ENCODE measurements around the gene ISY1.

ISY1 gene

DNA sequence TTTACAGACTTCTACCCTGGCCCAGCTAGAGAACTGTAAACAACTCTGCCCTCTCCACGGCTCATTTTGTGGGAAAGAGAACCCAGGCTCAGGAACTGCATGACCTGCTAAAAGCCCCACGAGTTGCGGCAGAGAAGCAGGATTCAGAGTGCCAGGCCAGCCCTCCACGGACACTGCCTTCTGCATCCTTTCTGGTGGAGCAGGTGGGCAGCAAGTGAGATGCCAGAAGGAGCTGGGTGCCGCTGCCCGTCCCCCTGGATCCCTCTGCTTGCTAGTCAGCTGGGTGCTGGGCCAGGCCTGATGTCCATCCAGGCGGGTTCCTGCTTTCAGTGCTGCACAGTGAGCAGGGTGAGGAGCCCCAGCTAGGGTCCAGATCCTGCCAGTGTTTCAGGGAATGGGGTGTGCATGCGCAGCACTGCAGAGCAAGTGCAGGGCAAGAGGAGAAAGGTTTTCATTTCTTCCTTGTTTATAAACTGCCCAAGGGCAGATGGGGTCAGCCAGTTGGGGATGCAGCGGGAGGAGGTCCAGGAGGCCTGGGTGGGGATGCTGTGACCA lies 34.1 kb downstream of the ISY1 start:
- TF ChIP-seq CTCF (IDR thresholded peaks at IDR 0.05; ENCODE audit: borderline replicate concordance, control extremely low read depth, extremely low read depth, insufficient read depth, missing control alignments), result no peak
- no peak for DNase-seq (ENCODE audit: low spot score)
- in situ Hi-C loops (cut with MboI; ENCODE audit: low sequenced_read_pairs, unreplicated experiment), result no loop called here

DNA sequence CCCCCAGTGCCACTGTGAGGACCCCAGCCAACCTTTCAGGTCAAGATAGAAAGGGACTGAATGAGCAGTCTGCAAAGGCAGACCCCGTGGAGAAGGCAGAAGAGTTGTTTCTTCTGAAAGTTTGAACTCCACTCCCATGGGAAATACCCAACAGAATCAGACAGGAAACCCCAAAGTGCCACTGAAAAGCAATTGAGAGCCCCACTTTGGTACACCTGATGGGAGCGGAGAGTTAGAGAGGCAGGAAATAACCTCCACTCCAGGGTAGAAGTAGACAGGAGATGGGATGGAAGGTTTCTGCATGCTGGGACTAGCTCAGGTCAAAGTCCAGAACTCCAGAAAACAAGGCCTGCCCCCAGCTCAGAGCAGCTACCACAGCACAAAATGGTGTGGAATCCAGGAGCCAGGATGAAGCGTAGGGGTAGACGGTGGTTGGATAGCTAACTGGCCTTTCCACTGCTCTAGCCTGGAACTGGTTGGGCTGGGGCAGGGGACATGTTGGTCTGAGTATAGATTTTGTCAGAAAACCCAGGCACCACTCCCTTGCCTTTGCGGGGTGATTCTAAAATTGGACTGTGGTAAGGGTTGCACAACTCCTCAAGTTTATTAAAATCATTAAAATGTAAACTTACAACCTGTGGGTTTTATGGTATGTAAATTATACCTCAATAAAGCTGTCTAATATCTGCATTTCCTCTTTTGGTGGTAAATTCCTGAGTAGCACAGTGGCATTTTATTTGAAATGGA lies 37.4 kb downstream of the ISY1 start:
- DNase-seq (ENCODE audit: low spot score), result no peak
- TF ChIP-seq CTCF (IDR thresholded peaks at IDR 0.05; ENCODE audit: borderline replicate concordance, control extremely low read depth, extremely low read depth, insufficient read depth, missing control alignments), result no peak
- in situ Hi-C loops (cut with MboI; ENCODE audit: low sequenced_read_pairs, unreplicated experiment), result no loop called here

DNA sequence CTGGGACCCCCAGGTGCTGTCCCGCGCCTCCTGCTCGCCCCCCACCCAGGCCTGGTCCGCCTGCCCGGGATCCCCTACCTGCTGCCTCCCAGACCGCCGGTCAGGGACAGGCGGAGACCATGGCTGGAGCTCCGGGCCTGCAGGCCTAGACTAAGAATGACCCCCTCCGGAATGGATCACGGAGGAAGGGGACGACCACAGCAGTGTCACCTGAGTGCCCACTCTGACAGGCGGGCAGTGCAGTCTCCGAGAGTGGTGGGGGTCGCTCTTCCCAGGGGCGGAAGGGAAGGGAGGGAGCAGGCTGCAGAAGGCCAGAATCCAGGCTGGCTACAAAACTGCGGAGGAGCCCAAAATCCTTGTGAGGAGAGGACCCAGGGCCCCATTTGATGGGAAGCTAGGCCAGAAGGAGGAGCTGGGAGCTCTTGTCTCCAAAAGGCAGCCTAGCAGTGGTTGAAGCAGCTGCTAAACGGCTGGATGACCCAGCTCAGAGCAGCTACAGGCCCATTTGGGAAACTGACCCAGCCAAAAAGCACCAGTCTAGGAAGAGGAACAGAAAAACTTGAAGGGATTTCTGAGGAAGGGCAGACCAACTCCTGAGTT lies 38.4 kb downstream of the ISY1 start:
- no peak for DNase-seq (ENCODE audit: low spot score)
- TF ChIP-seq CTCF (IDR thresholded peaks at IDR 0.05; ENCODE audit: borderline replicate concordance, control extremely low read depth, extremely low read depth, insufficient read depth, missing control alignments), result no peak
- in situ Hi-C loops (cut with MboI; ENCODE audit: low sequenced_read_pairs, unreplicated experiment), result no loop called here

GRCh38 chr3:129121792-129122411 lies 39.0 kb downstream of the ISY1 start, which contains the start of gene RAB43:
Gene RAB43, minus strand, starts transcription at chr3:129121804. Its CDS starts 315 bp downstream, at chr3:129121489.
- peak; percentile 93 for DNase-seq (ENCODE audit: low spot score)
- in situ Hi-C loops (cut with MboI; ENCODE audit: low sequenced_read_pairs, unreplicated experiment), result no loop called here
- no peak for TF ChIP-seq CTCF (IDR thresholded peaks at IDR 0.05; ENCODE audit: borderline replicate concordance, control extremely low read depth, extremely low read depth, insufficient read depth, missing control alignments)

GRCh38 chr3:129121016-129121791 lies 39.7 kb downstream of the ISY1 start:
- TF ChIP-seq CTCF (IDR thresholded peaks at IDR 0.05; ENCODE audit: borderline replicate concordance, control extremely low read depth, extremely low read depth, insufficient read depth, missing control alignments), result no peak
- no peak for DNase-seq (ENCODE audit: low spot score)
- in situ Hi-C loops (cut with MboI; ENCODE audit: low sequenced_read_pairs, unreplicated experiment), result no loop called here

Data from GM13976 (cell line).